OCI-LY1 (cell line): ENCODE measurements around the gene TPST2.

ENCODE experiments used
- H2AFZ ChIP-seq: fragments of 200-600 bp; sonication (generic), shearing (Covaris generic); 2 replicates; pipeline ENCODE4 v1.6.0; 2014; ENCODE audit warnings: antibody characterized with exemption, mild to moderate bottlenecking, low read length
- H3F3A ChIP-seq: fragments of 200-600 bp; sonication (generic), shearing (Covaris generic); 2 replicates; pipeline ENCODE4 v1.6.0; 2014; ENCODE audit warnings: mild to moderate bottlenecking, antibody characterized with exemption, low read length, moderate library complexity; ENCODE audit not compliant: insufficient read depth
- H3K27ac ChIP-seq: fragments of 200-600 bp; sonication (generic); 2 replicates; pipeline ENCODE4 v1.5.1; 2014; ENCODE audit warnings: low read length, mixed run types, mild to moderate bottlenecking, low read depth; ENCODE audit not compliant: poor library complexity, severe bottlenecking
- H3K27me3 ChIP-seq: fragments of 200-600 bp; sonication (generic); 2 replicates; pipeline ENCODE4 v1.6.0; 2014; ENCODE audit warnings: antibody characterized with exemption, mild to moderate bottlenecking, low read length, moderate library complexity; ENCODE audit not compliant: insufficient read depth
- H3K36me3 ChIP-seq: fragments of 200-600 bp; sonication (generic); 2 replicates; pipeline ENCODE4 v1.6.1; 2014; ENCODE audit warnings: mild to moderate bottlenecking, antibody characterized with exemption, low read length, moderate library complexity, mixed read lengths; ENCODE audit not compliant: insufficient read depth
- H3K4me1 ChIP-seq: fragments of 200-600 bp; sonication (generic); 2 replicates; pipeline ENCODE4 v1.5.1; 2014; ENCODE audit warnings: mild to moderate bottlenecking, low read length, moderate library complexity; ENCODE audit not compliant: insufficient read depth, severe bottlenecking
- H3K4me2 ChIP-seq: fragments of 200-600 bp; sonication (generic), shearing (Covaris generic); 2 replicates; pipeline ENCODE4 v1.6.1; 2014; ENCODE audit warnings: low read length
- H3K4me3 ChIP-seq: fragments of 200-600 bp; sonication (generic); 2 replicates; pipeline ENCODE4 v1.5.1; 2014; ENCODE audit warnings: low read length, low read depth, mild to moderate bottlenecking, mixed read lengths; ENCODE audit not compliant: poor library complexity, severe bottlenecking
- H3K79me2 ChIP-seq: fragments of 200-600 bp; shearing (Covaris generic); 2 replicates; pipeline ENCODE4 v1.6.1; 2016; ENCODE audit warnings: mixed run types, low read length, mixed read lengths; ENCODE audit not compliant: insufficient read depth
- H3K9ac ChIP-seq: fragments of 200-600 bp; sonication (generic), shearing (Covaris generic); 2 replicates; pipeline ENCODE4 v1.6.1; 2014; ENCODE audit warnings: mild to moderate bottlenecking, low read length, mixed read lengths
- H3K9me2 ChIP-seq: fragments of 200-600 bp; sonication (generic), shearing (Covaris generic); 2 replicates; pipeline ENCODE4 v1.6.1; 2014; ENCODE audit warnings: low read depth, mild to moderate bottlenecking, low read length, mixed read lengths
- H3K9me3 ChIP-seq: fragments of 200-600 bp; shearing (Covaris generic); 2 replicates; pipeline ENCODE4 v1.6.1; 2014; ENCODE audit warnings: low read length, mixed read lengths
- H4K20me1 ChIP-seq: fragments of 200-600 bp; sonication (generic), shearing (Covaris generic); 2 replicates; pipeline ENCODE4 v1.6.0; 2016; ENCODE audit warnings: mild to moderate bottlenecking, low read length; ENCODE audit not compliant: insufficient read depth
- EZH2 ChIP-seq: fragments of 200-600 bp; sonication (generic), shearing (Covaris generic); IDR thresholded peaks from 2 replicates; pipeline ENCODE4 v1.8.0; 2017; ENCODE audit warnings: borderline replicate concordance, mixed run types, mild to moderate bottlenecking, antibody characterized with exemption, low read length, moderate library complexity, mixed read lengths
- TF ChIP-seq, protein P1 (sequence below): fragments of 200-600 bp; sonication (generic), shearing (Covaris generic); IDR thresholded peaks from 2 replicates; pipeline ENCODE4 v1.5.1; 2017; ENCODE audit warnings: mild to moderate bottlenecking, antibody characterized with exemption, low read length, moderate library complexity, mixed read lengths

The TPST2 gene

GRCh38 chr22:26542831-26543230 lies 47.1 kb downstream of the TPST2 start:
- Histone ChIP-seq H3F3A (no peaks in the 10 kb centered on the region), H3K79me2 (no peaks in the 10 kb centered on the region), H3K9ac (peak overlapping the region; percentile 35; the same call in 1 of the 2 replicates), H3K27ac (peak overlapping the region; percentile 88), H3K4me1 (peaks cover 54% of the 10 kb centered on the region), H3K27me3 (no peaks in the 10 kb centered on the region), H3K9me3 (no peaks in the 10 kb centered on the region), H3K4me3 (no peak overlapping the region), H2AFZ (no peak overlapping the region), H3K36me3 (peaks cover 60% of the 10 kb centered on the region), H4K20me1 (no peaks in the 10 kb centered on the region), H3K9me2 (no peaks in the 10 kb centered on the region), H3K4me2 (peak overlapping the region; percentile 14; the same call in 1 of the 2 replicates)
- TF ChIP-seq EZH2 = no peak
- TF ChIP-seq, protein P1, sequence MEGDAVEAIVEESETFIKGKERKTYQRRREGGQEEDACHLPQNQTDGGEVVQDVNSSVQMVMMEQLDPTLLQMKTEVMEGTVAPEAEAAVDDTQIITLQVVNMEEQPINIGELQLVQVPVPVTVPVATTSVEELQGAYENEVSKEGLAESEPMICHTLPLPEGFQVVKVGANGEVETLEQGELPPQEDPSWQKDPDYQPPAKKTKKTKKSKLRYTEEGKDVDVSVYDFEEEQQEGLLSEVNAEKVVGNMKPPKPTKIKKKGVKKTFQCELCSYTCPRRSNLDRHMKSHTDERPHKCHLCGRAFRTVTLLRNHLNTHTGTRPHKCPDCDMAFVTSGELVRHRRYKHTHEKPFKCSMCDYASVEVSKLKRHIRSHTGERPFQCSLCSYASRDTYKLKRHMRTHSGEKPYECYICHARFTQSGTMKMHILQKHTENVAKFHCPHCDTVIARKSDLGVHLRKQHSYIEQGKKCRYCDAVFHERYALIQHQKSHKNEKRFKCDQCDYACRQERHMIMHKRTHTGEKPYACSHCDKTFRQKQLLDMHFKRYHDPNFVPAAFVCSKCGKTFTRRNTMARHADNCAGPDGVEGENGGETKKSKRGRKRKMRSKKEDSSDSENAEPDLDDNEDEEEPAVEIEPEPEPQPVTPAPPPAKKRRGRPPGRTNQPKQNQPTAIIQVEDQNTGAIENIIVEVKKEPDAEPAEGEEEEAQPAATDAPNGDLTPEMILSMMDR = no peak

DNA sequence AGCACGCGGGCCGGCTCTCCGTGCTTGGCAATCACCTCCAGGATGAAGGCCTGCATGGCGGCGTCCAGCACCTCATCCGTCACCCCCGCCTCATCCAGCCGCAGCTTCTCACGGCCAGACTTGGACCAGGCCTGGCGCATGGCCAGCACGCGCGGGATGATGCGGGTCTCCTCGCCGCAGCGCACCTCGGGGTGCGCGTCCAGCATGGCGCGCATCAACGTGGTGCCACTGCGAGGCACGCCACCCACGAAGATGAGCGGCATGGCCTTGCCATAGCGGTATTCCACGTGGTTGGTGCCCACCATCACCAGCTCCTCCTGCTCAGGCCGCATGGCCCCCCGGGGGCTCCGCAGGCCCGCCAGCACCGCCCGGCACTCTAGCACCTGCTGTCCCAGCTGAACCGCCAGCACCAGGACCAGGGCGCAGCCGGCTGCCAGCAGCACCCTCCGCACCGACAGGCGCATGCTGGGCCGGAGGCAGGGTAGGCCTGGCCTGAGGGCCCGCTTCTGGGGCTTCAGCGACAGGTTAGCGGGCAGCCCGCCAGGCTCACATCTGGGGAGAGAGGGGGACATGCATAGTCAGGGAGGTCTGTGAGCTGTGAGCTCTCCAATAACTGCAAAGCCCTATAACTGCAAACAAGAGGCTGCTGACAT lies 48.6 kb downstream of the TPST2 start:
- Histone ChIP-seq H3K27me3 (no peaks in the 10 kb centered on the region), H3K9me3 (no peaks in the 10 kb centered on the region), H3K9ac (no peak overlapping the region), H3K4me3 (no peak overlapping the region), H3K27ac (peak overlapping the region; percentile 19), H3F3A (0 out of 2 replicates have a peak, but pooled peaks cover 4% of the 10 kb centered on the region), H4K20me1 (no peaks in the 10 kb centered on the region), H3K4me2 (no peak overlapping the region), H3K9me2 (no peaks in the 10 kb centered on the region), H3K79me2 (no peaks in the 10 kb centered on the region), H2AFZ (no peak overlapping the region), H3K36me3 (peaks cover 60% of the 10 kb centered on the region), H3K4me1 (peaks cover 49% of the 10 kb centered on the region)
- TF ChIP-seq, protein P1 = no peak
- no peak for TF ChIP-seq EZH2

DNA sequence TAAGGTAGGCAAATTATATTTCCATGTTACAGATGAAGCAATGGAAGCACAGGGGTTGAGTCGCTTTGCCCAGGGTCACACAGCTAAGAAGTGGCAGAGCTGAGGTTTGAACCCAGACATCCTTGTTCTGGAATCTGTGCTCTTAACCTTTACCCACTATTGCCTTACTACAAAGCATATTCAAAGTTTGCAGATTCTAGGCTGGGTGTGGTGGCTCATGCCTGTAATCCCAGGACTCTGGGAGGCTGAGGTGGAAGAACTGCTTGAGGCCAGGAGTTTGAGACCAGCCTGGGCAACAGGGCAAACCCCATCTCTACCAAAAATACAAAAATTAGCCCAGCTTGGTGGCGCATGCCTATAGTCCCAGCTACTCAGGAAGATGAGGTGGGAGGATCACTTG lies 49.8 kb downstream of the TPST2 start:
- no peak for TF ChIP-seq EZH2
- TF ChIP-seq, protein P1 = no peak
- Histone ChIP-seq H3K9me2 (no peaks in the 10 kb centered on the region), H3K4me3 (no peak overlapping the region), H3K9ac (no peak overlapping the region), H2AFZ (no peak overlapping the region), H3K4me1 (peaks cover 58% of the 10 kb centered on the region), H3K27ac (peak overlapping the region; percentile 52), H4K20me1 (no peaks in the 10 kb centered on the region), H3F3A (peaks cover 15% of the 10 kb centered on the region), H3K79me2 (no peaks in the 10 kb centered on the region), H3K27me3 (no peaks in the 10 kb centered on the region), H3K36me3 (peaks cover 55% of the 10 kb centered on the region), H3K4me2 (no peak overlapping the region), H3K9me3 (no peaks in the 10 kb centered on the region)
